ENCODE results near the gene MGMT.

MGMT gene

GRCh38 chr10:129796710-129797420 is 329.8 kb downstream of the MGMT start:
- DNase-seq (ENCODE audit: low read depth in 2 of 2) = no peak

- DNase-seq (ENCODE audit: low read depth in 2 of 2) = no peak
These were observed 332.9 kb downstream of the MGMT start for GRCh38 chr10:129799942-129800341.

GRCh38 chr10:129800796-129801340 is 333.8 kb downstream of the MGMT start:
- no peak for DNase-seq (ENCODE audit: low read depth in 2 of 2)

- no peak for DNase-seq (ENCODE audit: low read depth in 2 of 2)
These were observed 340.2 kb downstream of the MGMT start for GRCh38 chr10:129807211-129807610.

GRCh38 chr10:129808092-129808983 is 341.3 kb downstream of the MGMT start:
- no peak for DNase-seq (ENCODE audit: low read depth in 2 of 2)

GRCh38 chr10:129809431-129809830 is 342.4 kb downstream of the MGMT start:
- DNase-seq (ENCODE audit: low read depth in 2 of 2) = no peak

GRCh38 chr10:129809841-129810240 is 342.8 kb downstream of the MGMT start:
- no peak for DNase-seq (ENCODE audit: low read depth in 2 of 2)

GRCh38 chr10:129811208-129811607 is 344.2 kb downstream of the MGMT start:
- DNase-seq (ENCODE audit: low read depth in 2 of 2) = no peak

GRCh38 chr10:129812398-129812797 is 345.4 kb downstream of the MGMT start:
- DNase-seq (ENCODE audit: low read depth in 2 of 2) = no peak

GRCh38 chr10:129814681-129815646 is 347.9 kb downstream of the MGMT start:
- DNase-seq (ENCODE audit: low read depth in 2 of 2) = no peak

- DNase-seq (ENCODE audit: low read depth in 2 of 2) = no peak
These were observed 349.0 kb downstream of the MGMT start for GRCh38 chr10:129815898-129816655.

GRCh38 chr10:129816656-129817045 is 349.6 kb downstream of the MGMT start:
- DNase-seq (ENCODE audit: low read depth in 2 of 2) = no peak

Data from stimulated activated CD4-positive, alpha-beta T cell treated with anti-CD3 and anti-CD28 coated beads, Interleukin-15, amount 100 ng/mL, for 48 hours (primary cell).